Measurements from ENCODE around the gene RWDD2A. TPM values are rescaled to one million over a fixed set of nuclear protein-coding genes. Genes with fewer than 3 reads are reported as not detected.

RWDD2A gene
- total RNA-seq, result 3.6 and 4.0 TPM in 2 replicates

GRCh38 chr6:83192871-83193746, at the start of gene RWDD2A, which contains the start of gene PGM3:
RWDD2A (plus strand) TSS chr6:83193357; CDS start chr6:83194452, 1,095 bp downstream.
PGM3 (minus strand) TSS chr6:83193265; CDS start chr6:83191012, 2,253 bp downstream.

Other genes with a start within 250 kb of the RWDD2A start
- 4.8 and 6.0 TPM in 2 replicates for gene UBE3D, start 127.5 kb upstream of the RWDD2A start, total RNA-seq
- 19.3 and 28.8 TPM in 2 replicates for gene DOP1A, start 125.7 kb upstream of the RWDD2A start, total RNA-seq
- gene PGM3, start 92 bp upstream of the RWDD2A start, total RNA-seq, result 77.1 and 106 TPM in 2 replicates
- 2.8 and 7.8 TPM in 2 replicates for gene ME1, start 237.7 kb downstream of the RWDD2A start, total RNA-seq